ENCODE results near the gene OSTN.

- TF ChIP-seq CTCF (IDR thresholded peaks at IDR 0.05) (no peak), POLR2AphosphoS5 (IDR thresholded peaks at IDR 0.05) (no peak), POLR2A (IDR thresholded peaks at IDR 0.05; ENCODE audit: low read depth) (no peak)
Measured at GRCh38 chr3:191301782-191302411, 102.9 kb downstream of the OSTN start.
